Measurements from ENCODE around the gene PTPRB.

Gene PTPRB

DNA sequence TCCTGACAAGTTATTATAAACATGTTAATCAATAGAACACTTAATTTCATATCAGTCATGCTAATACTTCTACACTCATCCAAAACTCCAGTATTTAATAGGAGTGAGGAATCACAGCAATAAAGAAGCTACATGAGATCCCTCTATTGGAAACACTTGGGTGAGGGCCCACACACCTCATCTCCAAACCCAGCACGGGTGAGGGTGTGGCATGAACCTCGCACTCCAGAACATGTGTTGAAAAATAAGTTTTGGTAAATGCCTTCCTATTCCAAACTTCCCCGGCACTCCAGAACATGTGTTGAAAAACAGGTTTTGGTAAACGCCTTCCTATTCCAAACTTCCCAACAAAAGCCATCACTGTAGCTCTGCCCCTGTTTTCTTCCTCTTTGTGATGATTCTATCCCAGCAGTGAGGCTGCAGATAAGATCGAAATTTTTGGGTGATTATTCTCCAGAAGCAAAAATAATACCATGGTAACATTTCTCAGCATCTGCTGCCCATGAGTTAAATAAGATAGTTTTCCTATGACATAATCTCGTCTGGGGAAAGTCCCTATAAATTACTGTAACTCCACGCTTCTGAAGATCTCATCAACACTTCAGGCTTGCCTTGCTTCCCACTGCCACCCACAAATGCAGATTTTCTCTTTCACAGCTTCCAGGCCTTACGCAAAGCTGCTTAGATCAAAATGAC, 24.4 kb upstream of the PTPRB start:
- FAIRE-seq, result no peak
- TF ChIP-seq PAX5 (IDR thresholded peaks at IDR 0.05; ENCODE audit: insufficient read depth, low read length, severe bottlenecking), result no peak
- no peak for TF ChIP-seq SPI1 (IDR thresholded peaks at IDR 0.05; ENCODE audit: low read depth, low read length)
- no peak for TF ChIP-seq POU2F2 (IDR thresholded peaks at IDR 0.05; ENCODE audit: low read depth, low read length)
- TF ChIP-seq POLR2A (IDR thresholded peaks at IDR 0.05; ENCODE audit: low read depth, low read length), result no peak
- no peak for TF ChIP-seq TAF1 (IDR thresholded peaks at IDR 0.05; ENCODE audit: low read depth, low read length)
- TF ChIP-seq POLR2AphosphoS5 (IDR thresholded peaks at IDR 0.05; ENCODE audit: low read depth, low read length), result no peak
- DNase-seq (ENCODE audit: insufficient read length, low spot score), result no peak

DNA sequence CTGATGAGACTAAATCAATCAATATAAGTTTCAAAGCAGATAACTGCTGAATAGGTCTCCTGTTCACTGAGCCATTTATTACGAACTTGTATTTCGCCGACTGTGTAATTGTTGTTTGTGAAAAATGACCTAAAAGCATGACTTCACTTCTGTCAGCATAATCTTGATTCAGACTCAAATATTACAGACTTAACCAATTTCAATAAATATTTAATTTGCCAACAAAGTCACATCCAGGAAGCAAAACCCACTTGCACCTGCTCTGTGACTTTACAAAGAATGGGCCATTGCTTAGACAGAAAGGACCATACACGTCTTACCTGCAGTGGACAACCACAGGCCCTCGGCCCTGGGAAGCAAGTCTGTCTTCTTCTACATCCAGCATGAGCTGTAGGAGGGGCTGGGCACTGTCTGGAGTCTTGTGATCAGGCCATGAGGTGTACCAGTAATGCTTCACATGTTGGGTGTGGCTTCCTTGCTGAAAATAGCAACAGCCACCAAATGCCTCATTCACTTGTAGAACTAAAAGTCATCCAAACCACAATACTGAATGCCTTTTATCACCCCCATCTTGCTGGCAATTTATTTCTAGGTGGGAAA, 23.5 kb upstream of the PTPRB start:
- DNase-seq (ENCODE audit: insufficient read length, low spot score), result no peak
- no peak for FAIRE-seq
- TF ChIP-seq PAX5 (IDR thresholded peaks at IDR 0.05; ENCODE audit: insufficient read depth, low read length, severe bottlenecking) (no peak), POLR2A (IDR thresholded peaks at IDR 0.05; ENCODE audit: low read depth, low read length) (no peak), POU2F2 (IDR thresholded peaks at IDR 0.05; ENCODE audit: low read depth, low read length) (no peak), POLR2AphosphoS5 (IDR thresholded peaks at IDR 0.05; ENCODE audit: low read depth, low read length) (no peak), SPI1 (IDR thresholded peaks at IDR 0.05; ENCODE audit: low read depth, low read length) (no peak), TAF1 (IDR thresholded peaks at IDR 0.05; ENCODE audit: low read depth, low read length) (no peak)

DNA sequence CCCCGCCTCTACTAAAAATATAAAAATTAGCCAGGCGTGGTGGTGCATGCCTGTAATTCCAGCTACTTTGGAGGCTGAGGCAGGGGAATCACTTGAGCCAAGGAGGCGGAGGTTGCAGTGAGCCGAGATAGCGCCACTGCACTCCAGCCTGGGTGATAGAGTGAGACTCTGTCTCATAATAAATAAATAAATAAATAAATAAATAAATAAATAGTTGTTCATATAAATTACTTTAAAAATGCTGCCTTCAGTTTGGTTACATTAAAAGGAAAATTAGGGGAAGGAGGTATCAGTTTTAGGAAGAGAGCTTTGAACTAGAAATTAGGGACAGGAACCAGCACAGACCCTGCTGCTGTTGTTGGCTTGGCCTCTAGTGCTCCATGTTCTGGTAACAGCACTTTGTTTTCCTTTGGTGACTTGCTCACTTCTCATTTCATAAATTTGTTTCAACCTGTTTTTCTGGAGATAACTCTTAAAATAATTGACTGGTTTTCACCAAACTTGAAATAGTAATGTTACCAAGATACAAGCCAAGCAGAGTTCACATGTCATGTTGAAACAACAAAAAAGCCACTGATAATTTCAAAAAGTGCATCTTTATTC, 22.9 kb upstream of the PTPRB start:
- DNase-seq (ENCODE audit: insufficient read length, low spot score) (no peak), FAIRE-seq (no peak)
- TF ChIP-seq POU2F2 (IDR thresholded peaks at IDR 0.05; ENCODE audit: low read depth, low read length), result no peak
- no peak for TF ChIP-seq PAX5 (IDR thresholded peaks at IDR 0.05; ENCODE audit: insufficient read depth, low read length, severe bottlenecking)
- TF ChIP-seq TAF1 (IDR thresholded peaks at IDR 0.05; ENCODE audit: low read depth, low read length), result no peak
- no peak for TF ChIP-seq POLR2A (IDR thresholded peaks at IDR 0.05; ENCODE audit: low read depth, low read length)
- TF ChIP-seq SPI1 (IDR thresholded peaks at IDR 0.05; ENCODE audit: low read depth, low read length), result no peak
- no peak for TF ChIP-seq POLR2AphosphoS5 (IDR thresholded peaks at IDR 0.05; ENCODE audit: low read depth, low read length)

DNA sequence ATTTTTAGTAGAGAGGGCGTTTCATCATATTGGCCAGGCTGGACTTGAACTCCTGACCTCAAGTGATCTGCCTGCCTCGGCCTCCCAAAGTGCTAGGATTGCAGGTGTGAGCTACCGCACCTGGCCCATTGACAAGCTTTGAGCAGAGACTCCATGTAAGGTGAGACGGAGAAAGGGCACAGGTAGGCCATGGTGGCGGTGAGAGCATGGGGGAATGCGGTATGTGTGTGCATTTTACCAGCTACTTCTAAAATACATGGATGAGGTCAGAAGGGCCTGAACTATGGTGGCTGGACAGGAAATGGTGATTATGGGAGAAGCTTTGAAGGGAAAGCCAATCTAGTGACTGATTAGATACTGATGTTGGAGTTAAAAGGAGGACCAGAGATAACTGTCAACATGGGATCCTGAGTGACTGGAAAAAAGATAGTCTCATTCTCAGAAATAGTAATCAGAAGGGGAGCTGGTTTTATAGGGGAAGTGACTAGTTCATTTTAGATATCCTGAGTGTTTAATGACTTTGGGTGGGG, 21.9 kb upstream of the PTPRB start:
- no peak for FAIRE-seq
- TF ChIP-seq POLR2A (IDR thresholded peaks at IDR 0.05; ENCODE audit: low read depth, low read length) (no peak), SPI1 (IDR thresholded peaks at IDR 0.05; ENCODE audit: low read depth, low read length) (no peak), POLR2AphosphoS5 (IDR thresholded peaks at IDR 0.05; ENCODE audit: low read depth, low read length) (no peak), PAX5 (IDR thresholded peaks at IDR 0.05; ENCODE audit: insufficient read depth, low read length, severe bottlenecking) (no peak), POU2F2 (IDR thresholded peaks at IDR 0.05; ENCODE audit: low read depth, low read length) (no peak), TAF1 (IDR thresholded peaks at IDR 0.05; ENCODE audit: low read depth, low read length) (no peak)
- no peak for DNase-seq (ENCODE audit: insufficient read length, low spot score)

DNA sequence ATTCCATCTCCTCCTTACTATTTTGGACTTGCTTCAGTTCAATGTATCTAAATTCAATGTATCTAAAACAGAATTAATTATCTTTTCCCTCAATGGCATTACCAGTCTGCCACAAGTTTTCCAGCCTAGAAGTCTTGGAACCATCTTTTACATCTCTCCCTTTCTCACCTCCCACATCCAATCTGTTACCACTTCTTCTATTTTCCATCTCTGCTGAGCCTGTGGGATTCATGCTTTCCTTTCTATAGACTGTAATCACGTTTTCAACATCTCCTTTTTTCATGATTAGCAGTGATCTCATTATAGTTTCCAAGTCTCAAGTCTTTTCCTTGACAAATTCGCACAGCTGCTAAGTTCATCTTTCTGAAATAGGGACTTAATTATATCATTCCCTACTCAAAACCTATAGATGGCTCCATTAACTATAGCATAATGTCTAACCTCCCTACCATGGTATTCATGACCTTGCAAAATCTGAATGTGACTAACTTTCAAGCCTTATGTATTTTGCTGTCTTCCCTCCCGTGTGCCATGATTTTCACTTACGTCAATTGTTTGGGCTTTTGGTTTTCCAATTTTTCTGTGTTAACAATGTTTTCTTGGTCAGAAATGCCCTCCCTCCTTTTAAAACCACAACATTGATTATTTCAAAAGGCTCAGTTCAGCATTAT, 20.5 kb upstream of the PTPRB start:
- no peak for TF ChIP-seq PAX5 (IDR thresholded peaks at IDR 0.05; ENCODE audit: insufficient read depth, low read length, severe bottlenecking)
- TF ChIP-seq POLR2AphosphoS5 (IDR thresholded peaks at IDR 0.05; ENCODE audit: low read depth, low read length), result no peak
- no peak for TF ChIP-seq POLR2A (IDR thresholded peaks at IDR 0.05; ENCODE audit: low read depth, low read length)
- TF ChIP-seq POU2F2 (IDR thresholded peaks at IDR 0.05; ENCODE audit: low read depth, low read length), result no peak
- no peak for TF ChIP-seq TAF1 (IDR thresholded peaks at IDR 0.05; ENCODE audit: low read depth, low read length)
- no peak for TF ChIP-seq SPI1 (IDR thresholded peaks at IDR 0.05; ENCODE audit: low read depth, low read length)
- FAIRE-seq, result no peak
- DNase-seq (ENCODE audit: insufficient read length, low spot score), result no peak

DNA sequence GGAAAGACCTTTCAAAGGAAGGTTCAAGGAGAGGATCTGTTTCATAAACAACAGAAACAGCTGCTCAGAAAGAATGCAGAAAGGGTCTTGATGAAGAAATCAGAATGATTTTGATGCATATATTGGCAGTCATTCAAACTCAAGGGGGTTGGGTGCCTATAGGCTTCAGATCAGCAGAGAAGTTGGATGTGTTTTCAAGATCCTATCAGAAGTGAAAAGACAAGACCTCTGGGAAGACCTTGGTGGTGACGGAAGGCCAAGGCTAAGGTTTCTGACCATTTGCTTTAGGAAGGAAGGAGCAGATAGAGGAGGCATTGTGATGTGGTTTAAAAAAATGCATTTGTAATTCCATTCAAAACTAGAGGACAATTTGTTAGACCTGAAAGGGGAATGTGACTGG, 15.2 kb upstream of the PTPRB start:
- DNase-seq (ENCODE audit: insufficient read length, low spot score), result no peak
- TF ChIP-seq POLR2AphosphoS5 (IDR thresholded peaks at IDR 0.05; ENCODE audit: low read depth, low read length), result no peak
- no peak for TF ChIP-seq POU2F2 (IDR thresholded peaks at IDR 0.05; ENCODE audit: low read depth, low read length)
- no peak for TF ChIP-seq PAX5 (IDR thresholded peaks at IDR 0.05; ENCODE audit: insufficient read depth, low read length, severe bottlenecking)
- no peak for TF ChIP-seq SPI1 (IDR thresholded peaks at IDR 0.05; ENCODE audit: low read depth, low read length)
- no peak for TF ChIP-seq POLR2A (IDR thresholded peaks at IDR 0.05; ENCODE audit: low read depth, low read length)
- no peak for TF ChIP-seq TAF1 (IDR thresholded peaks at IDR 0.05; ENCODE audit: low read depth, low read length)

DNA sequence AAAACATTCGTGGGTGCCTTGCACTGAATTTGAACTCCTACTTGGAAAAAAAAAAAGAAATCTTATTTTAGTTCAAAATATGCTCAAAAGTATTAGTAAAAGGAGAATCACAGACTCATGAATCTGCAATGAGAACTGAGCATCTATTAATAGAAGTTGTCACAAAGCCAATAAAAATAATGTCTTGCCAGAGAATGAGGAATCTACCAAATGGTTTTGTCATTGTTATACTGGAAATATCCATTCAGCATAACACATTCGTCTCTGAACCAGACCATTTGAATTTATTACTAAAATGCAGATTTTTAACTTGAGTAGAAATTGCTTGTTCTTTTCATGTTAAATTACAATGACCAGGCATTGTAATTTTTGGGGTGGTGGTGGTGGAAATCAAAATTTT, 11.6 kb upstream of the PTPRB start:
- no peak for DNase-seq (ENCODE audit: insufficient read length, low spot score)
- TF ChIP-seq POLR2AphosphoS5 (IDR thresholded peaks at IDR 0.05; ENCODE audit: low read depth, low read length) (no peak), SPI1 (IDR thresholded peaks at IDR 0.05; ENCODE audit: low read depth, low read length) (no peak), POLR2A (IDR thresholded peaks at IDR 0.05; ENCODE audit: low read depth, low read length) (no peak), TAF1 (IDR thresholded peaks at IDR 0.05; ENCODE audit: low read depth, low read length) (no peak), PAX5 (IDR thresholded peaks at IDR 0.05; ENCODE audit: insufficient read depth, low read length, severe bottlenecking) (no peak), POU2F2 (IDR thresholded peaks at IDR 0.05; ENCODE audit: low read depth, low read length) (no peak)
- FAIRE-seq, result no peak

More for the DNA sequence above, 15.2 kb upstream of the PTPRB start:
- FAIRE-seq, result no peak

DNA sequence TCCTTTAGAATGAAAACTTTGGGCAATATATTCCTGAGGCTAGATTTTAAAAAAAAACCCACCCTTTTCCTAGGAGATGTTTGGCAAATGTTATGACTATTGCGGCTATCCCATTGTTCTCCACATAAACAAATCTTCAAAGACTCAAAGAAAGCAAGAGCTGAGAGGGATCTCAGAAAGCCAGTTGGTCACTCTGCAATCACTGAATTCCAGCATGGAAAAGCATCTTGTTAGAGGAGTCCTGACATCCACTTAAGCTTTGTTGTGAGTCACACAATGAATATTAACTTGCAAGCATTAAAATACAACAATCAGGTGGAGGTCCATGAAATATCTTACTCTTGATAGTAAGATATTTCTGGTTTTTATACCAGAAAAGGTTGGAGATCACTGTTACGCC, 11.0 kb upstream of the PTPRB start:
- FAIRE-seq (no peak), DNase-seq (ENCODE audit: insufficient read length, low spot score) (no peak)
- TF ChIP-seq POLR2AphosphoS5 (IDR thresholded peaks at IDR 0.05; ENCODE audit: low read depth, low read length) (no peak), TAF1 (IDR thresholded peaks at IDR 0.05; ENCODE audit: low read depth, low read length) (no peak), SPI1 (IDR thresholded peaks at IDR 0.05; ENCODE audit: low read depth, low read length) (no peak)

DNA sequence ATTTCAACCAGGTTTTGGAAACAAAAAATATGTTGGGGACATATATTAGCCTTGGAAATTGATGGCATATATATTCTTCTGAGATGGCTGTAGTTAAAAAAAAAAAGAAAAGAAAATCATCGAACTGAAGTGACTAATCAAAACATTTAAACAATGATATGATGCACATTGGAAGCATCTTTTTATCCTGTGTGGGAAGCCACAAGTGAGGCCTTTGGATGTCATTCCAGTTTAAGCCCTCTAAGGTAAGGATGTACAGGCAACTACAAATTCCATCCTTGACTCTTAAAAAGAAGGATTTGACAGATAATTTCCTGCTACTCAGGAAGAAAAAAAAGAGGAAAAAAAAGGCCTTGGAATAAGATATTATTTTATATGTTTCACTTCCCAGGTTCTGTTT, 9.6 kb upstream of the PTPRB start:
- FAIRE-seq (no peak), DNase-seq (ENCODE audit: insufficient read length, low spot score) (no peak)

More for the DNA sequence above, 9.6 kb upstream of the PTPRB start:
- TF ChIP-seq TAF1 (IDR thresholded peaks at IDR 0.05; ENCODE audit: low read depth, low read length) (no peak), POLR2A (IDR thresholded peaks at IDR 0.05; ENCODE audit: low read depth, low read length) (no peak), SPI1 (IDR thresholded peaks at IDR 0.05; ENCODE audit: low read depth, low read length) (no peak), POLR2AphosphoS5 (IDR thresholded peaks at IDR 0.05; ENCODE audit: low read depth, low read length) (no peak), POU2F2 (IDR thresholded peaks at IDR 0.05; ENCODE audit: low read depth, low read length) (no peak), PAX5 (IDR thresholded peaks at IDR 0.05; ENCODE audit: insufficient read depth, low read length, severe bottlenecking) (no peak)
